HG03103 (cell line): ENCODE measurements around the gene RPN1.
"Not testable (repeated sequence)": the region's sequence is repeated elsewhere in the genome, so short reads cannot be mapped to it uniquely, and the experiment has no call there.

Experiments
- ATAC-seq: cut with Tn5 transposase; IDR thresholded peaks from one replicate; pipeline ENCODE4 v1.9.1; 2021; ENCODE audit warnings: low read depth; ENCODE audit not compliant: unreplicated experiment

Gene RPN1

GRCh38 chr3:128613083-128613829, 37.4 kb downstream of the RPN1 start:
- no peak for ATAC-seq

DNA sequence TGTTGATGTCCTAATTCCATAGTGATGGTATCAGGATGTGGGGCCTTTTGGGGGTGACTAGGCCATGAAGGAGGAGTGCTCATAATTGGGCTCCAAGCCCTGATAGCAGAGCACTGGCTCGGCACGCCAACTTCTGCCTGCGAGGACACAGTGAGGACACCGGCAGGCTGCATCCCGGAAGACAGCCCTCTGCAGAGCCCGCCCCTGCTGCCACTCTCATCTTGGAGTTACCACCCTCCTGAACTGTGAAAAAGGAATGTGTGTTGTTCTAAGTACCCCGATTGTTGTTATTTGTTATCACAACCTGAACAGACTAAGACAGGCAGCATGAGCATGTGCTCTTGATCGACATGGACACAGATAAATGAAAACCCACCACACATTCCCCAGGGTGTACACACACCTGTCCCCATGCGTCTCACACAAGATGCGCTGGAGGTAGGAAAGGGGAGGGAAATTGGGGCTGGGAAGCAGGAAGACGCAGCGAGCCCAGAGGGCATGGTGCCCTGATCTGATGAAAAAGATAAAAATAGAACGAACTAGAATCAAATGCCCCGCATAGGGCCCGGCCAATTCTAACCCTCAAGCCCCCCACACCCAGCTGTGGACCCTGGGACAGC, 40.1 kb downstream of the RPN1 start:
- ATAC-seq, result no peak

DNA sequence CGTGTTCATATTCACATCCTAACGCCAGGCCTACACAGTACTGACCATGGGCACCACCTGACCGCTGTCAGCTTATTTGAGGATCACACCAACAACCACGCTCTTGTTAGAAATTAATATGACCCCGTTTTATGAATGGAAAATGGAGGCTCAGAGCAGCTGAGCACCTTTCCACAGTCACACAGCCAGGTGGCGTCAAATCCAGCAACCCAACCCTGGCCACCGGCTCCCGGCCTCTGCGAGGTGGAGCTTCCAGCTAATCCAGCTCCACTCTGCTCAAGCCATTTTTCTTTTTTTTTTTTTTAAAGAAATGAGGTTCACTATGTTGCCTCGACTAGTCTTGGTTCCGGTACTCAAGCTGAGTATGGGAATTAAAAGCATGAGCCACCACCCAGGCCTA, 41.3 kb downstream of the RPN1 start:
- no peak for ATAC-seq

- ATAC-seq, result no peak
These were observed 42.9 kb downstream of the RPN1 start for GRCh38 chr3:128607710-128608048.

GRCh38 chr3:128606094-128606493, 44.5 kb downstream of the RPN1 start:
- no peak for ATAC-seq

DNA sequence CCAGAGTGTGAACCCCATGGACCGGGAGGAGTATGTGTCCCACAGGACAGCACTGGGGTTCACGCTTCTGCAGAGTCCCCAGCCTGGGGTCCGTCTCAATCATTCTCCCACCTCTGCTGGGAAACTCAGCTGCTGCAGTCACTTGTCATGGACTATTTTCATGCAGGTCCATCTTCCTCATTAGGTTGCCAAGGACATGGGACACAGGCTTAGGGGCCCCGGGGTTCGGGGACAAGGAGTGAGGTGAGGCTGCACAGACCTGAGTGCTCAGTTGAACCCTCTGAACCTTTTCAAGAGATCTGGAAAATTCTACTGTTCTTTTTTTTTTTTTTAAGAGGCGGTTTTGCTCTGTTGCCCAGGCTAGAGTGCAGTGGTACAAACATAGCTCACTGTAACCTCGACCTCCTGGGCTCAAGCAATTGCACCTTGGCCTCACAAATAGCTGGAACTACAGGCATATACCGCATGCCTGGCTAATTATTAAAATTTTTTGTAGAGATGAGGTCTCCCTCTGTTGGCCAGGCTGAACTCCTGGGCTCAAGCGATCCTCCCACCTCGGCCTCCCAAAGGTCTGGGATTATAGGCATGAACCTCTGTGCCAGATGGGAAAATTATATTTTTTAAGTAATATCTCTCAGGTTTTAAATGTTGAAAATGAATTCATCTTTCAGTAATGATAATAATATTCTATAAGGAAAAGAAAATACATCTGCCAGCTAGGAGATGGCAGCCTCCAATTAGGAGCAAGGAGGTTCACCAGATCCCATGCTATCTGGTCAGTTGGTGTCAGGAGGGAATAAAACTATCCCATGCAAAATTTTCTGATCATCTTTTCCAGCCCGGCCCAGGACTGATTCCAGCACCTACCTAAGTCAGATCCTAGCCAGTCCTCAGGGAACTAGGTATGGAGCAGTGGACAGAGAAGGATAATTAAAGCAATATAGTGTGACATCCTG, 45.2 kb downstream of the RPN1 start:
- ATAC-seq, result no peak

DNA sequence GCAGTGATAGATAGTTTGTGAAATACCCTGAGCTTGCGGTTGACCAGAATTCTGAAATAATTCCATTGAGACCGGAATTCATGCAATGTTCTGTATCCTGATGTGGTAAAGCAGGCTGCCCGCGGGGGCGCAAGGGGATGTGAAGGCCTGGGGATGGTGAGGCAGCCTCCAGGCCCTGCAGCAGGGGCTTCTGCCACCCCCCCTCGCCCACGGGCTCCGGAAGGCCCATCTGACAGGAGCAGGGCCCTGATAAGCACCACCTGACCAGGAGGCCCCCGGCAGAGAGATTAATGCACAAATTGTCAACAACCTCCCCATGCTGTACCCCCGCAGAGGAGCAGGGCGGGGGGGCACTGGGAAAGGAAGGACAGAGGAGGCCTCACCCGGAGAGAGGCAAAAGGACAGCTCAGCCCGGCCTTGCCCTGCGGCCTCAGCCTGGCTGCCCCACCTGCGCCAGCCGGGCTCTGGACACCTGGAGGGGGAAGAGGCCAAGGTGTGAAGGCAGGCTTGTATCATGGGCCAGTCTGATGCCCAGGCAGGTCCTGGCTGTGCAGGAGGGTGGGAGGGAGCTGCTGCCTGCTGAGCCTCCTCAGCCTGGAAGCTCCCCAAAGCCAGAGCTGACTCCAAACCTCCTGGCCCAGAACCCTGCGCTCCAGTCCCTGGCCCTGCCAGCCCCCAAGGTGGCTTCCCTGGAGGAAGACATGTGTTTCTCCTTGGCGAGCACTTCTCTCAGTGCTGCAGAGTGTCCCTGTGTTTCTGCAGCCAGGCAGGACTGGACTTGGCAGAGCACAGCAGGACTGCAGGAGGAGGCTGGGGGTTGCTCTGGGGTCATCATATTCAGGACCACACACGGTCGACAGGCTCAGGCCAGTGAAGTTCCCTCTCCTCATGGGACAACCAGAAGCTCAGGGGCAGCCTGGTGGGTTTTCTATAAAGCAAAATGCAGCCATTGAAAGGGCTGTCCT, 46.5 kb downstream of the RPN1 start:
- no peak for ATAC-seq

DNA sequence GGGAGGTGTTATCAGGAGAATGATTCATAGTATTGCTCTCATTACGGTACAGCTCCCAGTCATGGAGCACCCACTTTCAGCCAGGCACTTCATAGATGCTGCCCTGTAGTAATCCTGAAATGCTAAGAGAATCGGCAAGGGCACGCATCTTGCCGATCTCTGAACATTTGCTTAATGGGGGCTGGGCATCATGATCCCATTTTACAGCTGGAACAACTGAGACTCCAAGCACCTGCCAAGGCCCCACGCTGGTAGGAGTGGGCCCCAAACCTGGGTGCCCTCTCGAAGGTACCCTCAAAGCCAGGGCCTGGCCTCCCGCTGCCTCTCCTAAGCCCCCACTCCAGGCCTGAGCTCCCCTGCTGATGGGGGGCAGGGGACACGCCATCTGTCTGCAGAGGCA, 47.3 kb downstream of the RPN1 start:
- no peak for ATAC-seq

- ATAC-seq, result no peak
These were observed 51.5 kb downstream of the RPN1 start for GRCh38 chr3:128598884-128599664.

DNA sequence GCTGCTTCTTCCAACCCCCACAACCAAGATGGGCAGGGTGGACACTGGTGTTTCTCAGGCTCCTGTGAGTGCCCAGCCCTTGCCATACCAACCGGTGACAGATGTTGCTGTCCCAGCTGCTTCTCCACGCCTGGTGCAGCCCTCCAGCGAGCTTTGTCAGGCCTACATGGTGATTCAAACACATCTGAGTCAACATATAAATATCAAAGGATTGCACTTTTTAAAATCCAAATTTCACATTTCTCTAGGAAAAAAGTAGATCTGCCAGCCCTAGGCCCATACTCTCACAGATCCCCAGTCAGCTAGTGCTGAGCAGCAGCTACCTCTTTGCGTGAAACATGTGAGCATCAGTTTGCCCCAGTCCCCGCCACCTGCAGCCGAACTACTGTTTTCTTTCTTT, 52.7 kb downstream of the RPN1 start:
- ATAC-seq, result no peak

DNA sequence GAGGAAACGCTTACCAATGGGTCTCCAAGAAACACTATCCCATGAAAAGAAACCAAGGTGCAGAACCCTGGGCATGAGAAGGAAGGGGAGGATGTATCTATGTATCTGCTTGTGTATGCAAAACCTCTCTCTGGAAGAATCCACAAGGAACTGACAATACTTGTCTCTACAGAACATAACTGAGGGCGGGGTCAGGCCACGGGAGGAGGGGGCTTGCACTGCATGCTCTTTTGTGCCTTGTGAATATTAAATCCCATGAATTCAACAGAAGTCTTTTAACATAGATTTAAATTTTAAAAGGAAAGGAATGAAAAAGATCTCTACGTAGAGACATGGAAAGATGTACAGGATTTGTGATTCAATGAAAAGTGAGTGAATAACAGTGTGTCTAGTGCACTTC, 57.8 kb downstream of the RPN1 start:
- ATAC-seq, result no peak

DNA sequence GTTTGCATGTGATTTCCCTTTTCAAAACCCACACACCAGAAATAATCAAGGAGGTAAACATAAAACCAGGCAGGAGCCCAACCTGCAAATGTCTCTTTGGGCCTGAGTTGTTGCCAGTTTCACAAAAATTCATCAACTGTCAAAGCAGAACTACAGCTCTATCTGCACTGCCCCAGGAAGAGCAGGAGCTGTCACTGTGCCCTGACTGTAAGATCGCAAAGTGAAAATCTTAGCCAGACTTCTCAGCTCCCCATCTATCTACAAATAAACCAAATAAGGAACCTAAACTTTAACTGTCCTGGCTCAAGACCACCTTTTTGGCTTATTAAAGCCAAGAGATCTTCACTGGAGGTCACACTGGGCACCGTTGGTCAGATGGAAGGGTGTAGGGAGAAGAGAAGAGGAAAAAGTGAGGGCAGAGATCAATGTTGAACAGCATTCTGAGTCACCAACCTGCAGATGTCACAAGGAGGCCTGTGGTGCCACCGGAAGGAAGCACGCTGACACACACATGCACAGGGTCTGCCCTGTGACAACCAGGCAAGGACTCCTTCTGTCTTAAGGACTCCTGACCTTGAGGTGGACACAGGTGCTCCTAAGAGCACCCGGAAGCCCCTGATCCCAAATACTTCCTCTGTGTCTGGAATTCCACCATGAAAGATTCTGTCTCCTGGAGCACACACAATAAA, 58.7 kb downstream of the RPN1 start:
- ATAC-seq, result no peak

- ATAC-seq, result no peak
These were observed 59.7 kb downstream of the RPN1 start for GRCh38 chr3:128590948-128591347.

- ATAC-seq, result not testable (repeated sequence)
These were observed 60.6 kb downstream of the RPN1 start for GRCh38 chr3:128589985-128590384.

GRCh38 chr3:128588147-128588546, 62.5 kb downstream of the RPN1 start:
- no peak for ATAC-seq

DNA sequence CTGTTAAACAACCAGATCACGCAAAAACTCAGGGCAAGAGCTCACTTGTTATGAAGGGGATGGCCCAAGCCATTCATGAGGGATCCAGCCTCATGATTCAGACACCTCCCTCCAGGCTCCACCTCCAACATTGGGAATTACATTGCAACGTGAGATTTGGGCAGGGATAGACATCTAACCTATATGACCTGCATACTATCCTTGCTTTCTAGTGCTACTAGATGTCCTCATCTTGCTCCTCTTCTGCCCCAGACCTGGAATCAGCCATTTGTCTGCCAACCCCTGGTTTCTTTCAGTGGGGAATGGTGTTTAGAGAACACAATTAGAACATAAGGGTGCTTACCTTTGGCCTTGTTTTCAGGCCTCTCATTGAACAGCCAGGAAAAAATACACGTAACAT, 63.2 kb downstream of the RPN1 start:
- no peak for ATAC-seq

GRCh38 chr3:128586932-128587331, 63.7 kb downstream of the RPN1 start:
- not testable (repeated sequence) for ATAC-seq

GRCh38 chr3:128586391-128586790, 64.2 kb downstream of the RPN1 start:
- not testable (repeated sequence) for ATAC-seq

GRCh38 chr3:128585974-128586373, 64.6 kb downstream of the RPN1 start:
- ATAC-seq, result no peak
